GM19193 (cell line): Measurements from ENCODE around the gene APC2.
A peak's percentile ranks its signal among the peaks of the same experiment; 100 is the strongest.

Experiments used
- POLR2A ChIP-seq: IDR thresholded peaks from 4 replicates; pipeline ENCODE4 v1.6.1; 2011; ENCODE audit not compliant: insufficient read depth, insufficient read length; ENCODE audit errors: extremely low read depth

APC2 gene

DNA sequence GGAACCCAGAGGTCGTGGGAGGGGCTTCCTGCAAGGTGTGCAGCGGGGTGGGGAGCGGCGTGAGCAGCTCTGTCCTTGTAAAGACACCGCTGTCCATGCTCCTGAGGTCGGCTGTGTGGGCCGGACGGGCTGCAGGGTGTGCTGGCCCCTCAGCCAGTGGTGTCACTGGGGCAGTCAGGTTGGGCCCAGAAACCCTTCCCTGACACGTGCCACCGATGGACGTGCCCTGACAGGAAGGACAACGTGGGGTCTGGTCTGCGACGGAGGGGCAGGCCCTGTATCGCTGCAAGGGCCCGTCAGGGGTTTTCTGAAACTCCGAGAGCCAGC lies 15.9 kb upstream of the APC2 start:
- TF ChIP-seq POLR2A: no peak

DNA sequence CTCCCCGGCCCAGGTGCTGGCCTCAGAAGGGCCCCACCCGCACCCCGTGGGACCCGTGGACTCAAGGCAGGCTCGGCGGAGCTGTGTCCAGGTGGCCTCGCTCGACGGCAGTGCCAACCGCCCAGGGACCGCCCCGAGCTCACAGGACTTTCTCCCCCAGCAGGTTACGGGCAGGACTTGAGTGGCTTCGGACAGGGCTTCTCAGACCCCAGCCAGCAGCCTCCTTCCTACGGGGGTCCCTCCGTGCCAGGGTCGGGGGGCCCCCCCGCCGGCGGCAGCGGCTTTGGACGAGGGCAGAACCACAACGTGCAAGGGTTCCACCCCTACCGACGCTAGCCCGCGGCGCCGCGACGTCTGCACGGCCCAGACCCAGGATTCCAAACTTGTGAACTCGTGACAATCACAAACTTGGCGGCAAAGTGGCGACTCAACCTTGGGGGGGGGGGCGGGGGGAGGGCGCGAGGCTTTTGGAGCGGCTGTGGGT lies 15.3 kb upstream of the APC2 start:
- TF ChIP-seq POLR2A: no peak

DNA sequence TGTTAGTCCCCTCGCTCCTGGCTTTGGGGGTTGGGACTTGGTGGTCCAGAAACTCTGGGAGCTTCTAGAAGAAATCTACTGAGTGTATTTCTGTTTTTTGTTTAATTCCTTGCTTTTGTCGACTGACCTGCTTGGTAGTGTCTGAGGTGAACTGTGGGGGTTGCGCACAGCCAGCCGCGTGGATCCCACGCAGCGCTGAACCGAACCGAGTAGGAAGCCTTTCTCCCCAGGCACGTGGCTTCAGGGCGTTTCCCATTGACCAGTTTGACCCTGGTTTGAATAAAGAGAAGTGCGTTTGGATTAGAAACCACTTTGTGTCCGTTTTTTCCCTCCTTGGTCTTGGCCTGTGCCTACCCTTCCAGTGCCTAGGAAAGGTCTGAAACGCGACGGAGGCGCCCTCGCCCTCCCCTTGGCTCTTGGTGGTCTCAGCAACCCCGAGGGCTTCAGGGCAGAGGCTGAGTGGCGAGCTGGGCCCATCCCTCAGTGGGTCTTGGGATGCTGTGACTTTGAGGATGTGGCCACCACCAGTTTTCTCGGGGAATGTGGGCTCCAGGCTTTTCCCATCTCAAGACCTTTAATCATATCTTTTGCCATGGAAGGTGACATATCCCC lies 14.4 kb upstream of the APC2 start:
- TF ChIP-seq POLR2A: no peak

DNA sequence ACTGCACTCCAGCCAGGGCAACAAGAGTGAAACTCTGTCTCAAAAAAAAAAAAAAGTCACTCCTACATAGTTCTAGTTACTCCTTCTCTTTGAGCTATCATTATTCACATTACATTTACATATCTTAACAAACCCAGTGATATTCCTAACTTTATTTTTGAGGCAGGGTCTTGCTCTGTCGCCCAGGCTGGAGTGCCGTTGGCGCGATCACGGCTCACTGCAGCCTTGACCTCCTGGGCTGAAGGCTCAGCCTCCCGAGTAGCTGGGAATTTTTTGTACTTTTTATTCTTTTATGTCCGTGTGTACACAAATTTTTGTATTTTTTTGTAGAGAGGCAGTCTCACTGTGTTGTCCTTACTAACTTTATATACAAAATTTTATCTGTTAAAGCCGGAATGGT lies 12.3 kb upstream of the APC2 start:
- TF ChIP-seq POLR2A: no peak

- TF ChIP-seq POLR2A: peak; percentile 99
These were observed 11.6 kb upstream of the APC2 start, which contains the start of gene RPS15 for GRCh38 chr19:1438035-1438932. TSS of gene RPS15 (plus strand) at chr19:1438396. CDS start at chr19:1438426, 30 bp downstream.

DNA sequence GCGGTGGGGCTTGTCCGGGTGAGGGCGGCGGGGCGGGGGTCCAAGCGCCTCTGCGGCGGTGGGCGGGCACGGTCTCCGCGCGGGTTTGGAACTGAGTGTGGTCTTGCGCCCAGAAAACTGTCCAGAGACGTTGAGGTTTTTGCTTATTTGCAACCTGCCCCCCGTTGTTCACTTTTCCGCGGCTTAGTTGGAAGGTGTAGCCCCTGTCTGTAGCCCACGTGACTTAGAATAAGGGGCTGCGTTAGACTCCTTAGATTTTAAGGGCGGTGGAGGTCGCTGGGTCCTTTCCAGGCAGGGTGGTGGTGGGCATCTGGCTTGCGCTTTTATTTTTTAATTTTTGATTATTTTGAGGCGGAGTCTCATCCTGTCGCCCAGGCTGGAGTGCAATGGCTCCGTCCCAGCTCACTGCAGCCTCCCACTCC lies 11.0 kb upstream of the APC2 start:
- TF ChIP-seq POLR2A: no peak

DNA sequence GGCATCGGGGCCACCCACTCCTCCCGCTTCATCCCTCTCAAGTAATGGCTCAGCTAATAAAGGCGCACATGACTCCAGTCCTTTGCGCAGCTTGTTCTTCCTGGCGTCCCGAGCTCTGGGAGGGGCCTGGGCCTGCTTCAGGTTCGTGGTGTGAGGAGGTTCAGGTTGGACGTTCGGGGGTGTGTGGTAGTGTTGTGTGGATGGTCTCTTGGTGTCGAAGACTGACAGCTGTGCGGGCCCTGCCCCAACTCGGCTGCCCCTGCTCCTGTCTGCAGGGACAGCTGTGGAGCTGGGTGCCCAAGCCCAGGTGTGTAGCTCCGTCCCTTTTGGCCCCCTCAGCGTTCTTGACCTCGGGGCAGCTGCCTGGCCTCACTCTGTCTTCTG lies 9.5 kb upstream of the APC2 start:
- TF ChIP-seq POLR2A: no peak

DNA sequence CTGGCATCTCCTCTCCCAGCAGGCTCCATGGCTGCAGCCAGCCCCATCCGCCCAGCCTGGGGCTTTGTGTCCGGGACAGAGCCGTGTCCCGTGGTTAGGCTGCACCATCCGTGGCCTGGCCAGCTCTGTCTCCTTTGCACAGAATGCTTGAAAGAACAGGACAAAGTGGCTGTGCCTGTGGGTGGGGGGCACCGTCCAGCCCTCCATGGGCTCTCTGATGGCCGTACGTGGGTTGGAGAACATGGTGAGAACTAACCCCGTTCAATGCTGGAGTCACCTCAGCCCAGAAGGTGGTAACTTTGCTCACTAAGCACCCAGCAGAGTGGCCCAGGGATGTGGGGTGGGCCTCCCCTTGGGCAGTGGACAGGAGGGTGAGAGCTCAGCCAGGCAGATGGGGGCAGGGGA lies 8.9 kb upstream of the APC2 start:
- no peak for TF ChIP-seq POLR2A

DNA sequence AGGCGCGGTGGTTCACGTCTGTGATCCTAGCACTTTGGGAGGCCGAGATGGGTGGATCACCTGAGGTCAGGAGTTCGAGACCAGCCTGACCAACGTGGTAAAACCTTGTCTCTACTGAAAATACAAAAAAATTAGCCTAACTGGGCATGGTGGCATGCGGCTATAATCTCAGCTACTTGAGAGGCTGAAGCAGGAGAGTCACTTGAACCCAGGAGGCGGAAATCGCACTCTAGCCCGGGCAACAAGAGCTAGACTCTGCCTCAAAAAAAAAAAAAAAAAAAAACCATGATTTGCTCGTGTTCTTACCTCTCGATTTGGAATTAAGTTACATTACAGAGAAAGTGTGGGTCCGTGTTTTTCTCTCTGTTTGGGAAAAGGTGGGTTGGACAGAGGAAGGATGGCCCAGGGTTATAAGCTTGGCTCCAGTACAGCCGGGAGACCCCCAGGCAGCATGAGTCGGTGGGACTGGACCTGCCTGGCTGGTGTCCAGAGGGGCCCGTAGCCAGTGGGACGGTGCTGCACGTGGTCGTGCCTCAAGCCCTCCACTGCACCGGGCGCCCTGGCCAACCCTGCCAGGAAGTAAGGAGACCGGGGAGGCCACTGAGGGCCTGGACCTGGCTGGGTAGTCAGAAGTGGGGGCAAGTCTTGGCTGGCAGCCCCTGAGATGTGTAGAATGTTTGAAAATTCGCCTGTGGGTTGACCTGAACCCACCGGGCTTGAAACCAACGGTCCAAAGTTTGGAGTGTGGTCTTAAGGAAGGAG lies 8.1 kb upstream of the APC2 start:
- no peak for TF ChIP-seq POLR2A

DNA sequence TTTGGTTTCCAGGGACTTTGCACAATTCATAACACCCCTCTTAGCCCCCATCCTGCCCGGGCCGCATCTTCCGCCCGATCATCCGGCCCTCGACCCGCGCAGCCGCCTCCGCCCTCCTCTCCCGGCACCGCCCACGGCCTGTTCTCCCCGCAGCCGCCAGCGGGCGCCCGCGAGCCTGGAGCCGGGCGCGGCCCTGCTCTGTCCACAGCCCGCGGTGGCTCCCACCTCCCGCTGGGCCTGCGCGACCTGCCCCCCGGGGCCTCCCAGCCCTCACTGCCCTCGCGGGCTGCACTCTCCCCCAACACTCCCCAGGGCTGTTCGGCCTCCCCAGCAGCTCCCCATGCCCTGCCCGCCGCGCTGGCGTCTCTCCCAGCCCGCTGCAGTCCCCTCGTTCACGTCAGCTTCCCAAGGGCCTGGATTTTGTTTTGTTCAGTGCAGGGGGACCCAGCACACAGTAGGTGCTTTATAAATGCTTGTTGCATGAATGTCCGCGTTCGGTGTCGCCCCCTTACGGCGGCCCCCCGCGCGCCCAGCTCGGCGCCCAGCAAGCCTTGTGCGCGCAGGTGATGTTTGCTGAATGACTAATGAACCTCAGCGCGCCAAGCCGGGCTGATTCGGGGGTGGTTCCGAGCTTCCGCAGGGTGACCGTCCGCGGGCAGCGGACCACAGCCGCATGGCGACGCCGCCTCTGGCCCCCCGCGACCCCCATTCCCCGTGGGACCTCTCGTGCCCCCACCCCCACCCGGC lies 4.6 kb upstream of the APC2 start:
- no peak for TF ChIP-seq POLR2A

- TF ChIP-seq POLR2A: no peak
These were observed 3.8 kb upstream of the APC2 start for GRCh38 chr19:1445932-1446712.

GRCh38 chr19:1446713-1447481 lies 3.0 kb upstream of the APC2 start:
- no peak for TF ChIP-seq POLR2A

GRCh38 chr19:1447504-1447903 lies 2.4 kb upstream of the APC2 start:
- no peak for TF ChIP-seq POLR2A

DNA sequence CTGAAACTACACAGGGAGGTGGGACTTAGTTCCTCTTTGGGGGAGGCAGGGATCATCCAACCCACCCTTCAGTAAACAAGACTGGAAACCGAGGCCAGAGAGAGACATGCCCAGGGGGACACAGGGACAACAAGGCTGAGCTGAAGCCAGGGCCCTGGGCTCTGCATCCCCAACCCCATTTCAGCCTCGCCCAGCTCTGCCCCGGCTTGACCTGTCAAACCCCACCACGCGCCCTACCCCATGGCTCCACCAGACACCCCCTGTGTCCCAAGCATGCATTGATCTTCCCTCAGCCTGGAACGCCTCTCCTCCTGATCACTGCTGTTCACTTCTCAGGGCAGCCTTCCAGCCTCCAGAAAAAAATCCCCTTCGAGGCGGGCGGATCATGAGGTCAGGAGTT lies 2.0 kb upstream of the APC2 start:
- no peak for TF ChIP-seq POLR2A
